PC-9 (cell line): ENCODE measurements around the gene TSPEAR.

Experiments
- CTCF ChIP-seq: fragments of 200-600 bp; sonication (generic); conservative IDR thresholded peaks from 2 replicates; pipeline ENCODE4 v1.6.1; 2017; ENCODE audit warnings: mixed run types, antibody characterized with exemption, mild to moderate bottlenecking, moderate library complexity
- EZH2 ChIP-seq: fragments of 200-600 bp; sonication (generic); IDR thresholded peaks from 2 replicates; pipeline ENCODE4 v1.8.0; 2017; ENCODE audit warnings: antibody characterized with exemption, low read depth

- TF ChIP-seq CTCF (no peak), EZH2 (0 out of 2 replicates have a peak, but pooled peaks have one; percentile 44)
Measured at GRCh38 chr21:44556879-44557278, 154.5 kb downstream of the TSPEAR start.
